Muscle of leg (tissue), 11 donors: Measurements from ENCODE around the gene GRPEL1. TPM values are rescaled to one million over a fixed set of nuclear protein-coding genes. Genes with fewer than 3 reads are reported as not detected.

ENCODE experiments used
- DNase-seq: peaks from one replicate; pipeline ENCODE4 v3.0.0; 2013
- H3K27ac ChIP-seq: one replicate; pipeline ENCODE4 v1.5.1; 2013; ENCODE audit warnings: mild to moderate bottlenecking, low read length, control low read depth
- H3K27me3 ChIP-seq: one replicate; pipeline ENCODE4 v1.6.1; 2013; ENCODE audit warnings: low read length; ENCODE audit not compliant: control insufficient read depth, insufficient read depth
- H3K36me3 ChIP-seq: one replicate; pipeline ENCODE4 v1.6.1; 2013; ENCODE audit warnings: low read length; ENCODE audit not compliant: control insufficient read depth, insufficient read depth
- H3K4me1 ChIP-seq: one replicate; pipeline ENCODE4 v1.6.1; 2013; ENCODE audit warnings: low read length; ENCODE audit not compliant: control insufficient read depth, insufficient read depth
- H3K4me3 ChIP-seq: one replicate; pipeline ENCODE4 v1.5.1; 2013; ENCODE audit warnings: low read length, control low read depth
- H3K9me3 ChIP-seq: replicated peaks from 2 replicates; pipeline ENCODE4 v1.6.1; 2013; ENCODE audit warnings: low read depth, low read length; ENCODE audit not compliant: control insufficient read depth
- WGBS: methylation state at CpG from one replicate; pipeline ENCODE4 v1.1.5; 2013; ENCODE audit warnings: missing lambda C conversion rate; ENCODE audit not compliant: insufficient coverage; 5-methylcytosine and 5-hydroxymethylcytosine counted together
- polyA plus RNA-seq, 8 donors: library from polyadenylated mRNA; unstranded; fragments of 120-200 nt; gene quantifications; one replicate each; pipeline versions ENCODE4 v1.2.1 to v1.2.3, GENCODE V29; 2013; ENCODE audit warnings: inconsistent platforms in 1 of 8, low replicate concordance in 1 of 8; ENCODE audit not compliant: insufficient read length in 8 of 8, insufficient read depth in 1 of 8
- total RNA-seq: library from RNA; stranded (reverse); fragments of 120-200 nt; gene quantifications from one replicate; pipeline ENCODE4 v1.2.4, GENCODE V29; 2013

The GRPEL1 gene
- total and polyA plus RNA-seq, 9 donors: 27.7 to 31.5 (median 30.0) TPM

GRCh38 chr4:7055990-7056325, 11.9 kb downstream of the GRPEL1 start:
- Histone ChIP-seq H3K4me1 (peaks cover 16% of the 10 kb centered on the region), H3K36me3 (peaks cover 51% of the 10 kb centered on the region), H3K9me3 (no peaks in the 10 kb centered on the region), H3K27me3 (no peaks in the 10 kb centered on the region), H3K4me3 (no peak overlapping the region), H3K27ac (no peak overlapping the region)
- no peak for DNase-seq
- WGBS: 83% methylated on average over 10 of the region's 10 CpGs

DNA sequence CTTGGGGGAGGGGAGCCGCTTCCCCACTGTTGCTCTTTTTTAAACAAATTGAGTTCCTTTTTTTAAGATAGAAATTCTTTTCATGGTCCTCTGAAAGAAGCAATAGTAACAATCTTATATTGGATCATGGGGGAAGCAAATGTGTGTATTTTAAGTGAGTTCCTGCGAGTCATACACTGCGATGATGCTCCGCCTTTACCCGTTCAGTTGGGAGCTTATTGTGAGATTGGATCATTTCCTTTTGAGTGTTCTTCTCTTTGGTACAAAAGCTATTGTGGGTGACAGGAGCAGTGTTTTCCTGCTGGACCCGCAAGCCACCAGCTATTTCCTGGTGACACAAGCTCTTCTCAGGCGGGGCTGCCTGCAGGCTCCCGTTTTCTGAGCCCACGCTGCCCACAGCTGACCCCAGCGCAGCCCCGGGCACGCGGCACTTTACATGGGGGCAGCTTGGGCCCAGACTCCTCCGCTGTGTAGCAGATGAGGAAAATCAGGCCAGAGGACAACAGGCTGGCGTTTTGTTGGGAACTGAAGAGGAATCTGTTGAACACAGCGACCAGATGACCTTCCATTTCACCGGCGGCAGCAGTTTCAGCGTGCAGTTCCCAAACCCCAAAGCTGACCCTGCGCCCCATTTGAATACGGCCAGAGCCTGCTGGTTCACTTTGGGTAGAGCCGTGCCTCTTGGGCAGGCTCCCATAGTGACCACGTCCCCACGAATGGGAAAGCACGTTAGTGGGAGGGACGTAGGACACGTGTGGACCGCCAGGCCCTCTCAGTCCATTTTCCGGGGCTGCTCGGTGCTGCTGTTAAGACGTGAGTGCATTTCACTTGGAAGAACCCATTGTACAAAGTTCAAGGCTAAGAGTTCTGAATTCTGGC, 12.5 kb downstream of the GRPEL1 start:
- no peak for DNase-seq
- peaks cover 19% of the 10 kb centered on the region for H3K4me1 ChIP-seq
- 92% methylated on average over 30 of the region's 31 CpGs for WGBS

DNA sequence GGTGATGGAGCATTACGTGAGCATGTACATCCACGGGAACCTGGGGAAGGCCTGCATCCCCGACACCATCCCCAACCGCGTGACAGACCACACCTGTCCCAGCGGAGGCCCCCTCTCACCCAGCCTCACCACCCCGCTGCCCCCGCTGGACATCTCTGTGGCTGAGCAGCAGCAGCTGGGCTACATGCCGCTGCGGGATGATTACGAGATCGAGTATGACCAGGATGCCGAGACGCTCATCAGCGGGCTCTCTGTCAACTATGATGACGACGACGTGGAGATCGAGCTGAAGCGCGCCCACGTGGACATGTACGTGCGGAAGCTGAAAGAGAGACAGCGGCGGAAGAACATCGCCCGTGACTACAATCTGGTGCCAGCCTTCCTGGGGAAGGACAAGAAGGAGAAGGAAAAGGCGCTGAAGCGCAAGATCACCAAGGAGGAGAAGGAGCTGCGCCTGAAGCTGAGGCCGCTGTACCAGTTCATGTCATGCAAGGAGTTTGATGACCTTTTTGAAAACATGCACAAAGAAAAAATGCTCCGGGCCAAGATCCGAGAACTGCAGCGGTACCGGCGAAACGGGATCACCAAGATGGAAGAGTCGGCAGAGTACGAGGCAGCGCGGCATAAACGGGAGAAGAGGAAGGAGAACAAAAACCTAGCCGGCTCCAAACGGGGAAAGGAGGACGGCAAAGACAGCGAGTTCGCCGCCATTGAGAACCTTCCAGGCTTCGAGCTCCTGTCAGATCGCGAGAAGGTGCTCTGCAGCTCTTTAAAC, 13.6 kb downstream of the GRPEL1 start:
- Histone ChIP-seq H3K27me3 (no peaks in the 10 kb centered on the region), H3K4me1 (peaks cover 23% of the 10 kb centered on the region), H3K36me3 (peaks cover 45% of the 10 kb centered on the region), H3K27ac (no peak overlapping the region), H3K4me3 (no peak overlapping the region), H3K9me3 (no peaks in the 10 kb centered on the region)
- DNase-seq: no peak
- WGBS: 94% methylated on average over 52 of the region's 52 CpGs

More for the DNA sequence above, 12.5 kb downstream of the GRPEL1 start:
- no peak overlapping the region for H3K27ac ChIP-seq
- peaks cover 50% of the 10 kb centered on the region for H3K36me3 ChIP-seq
- no peak overlapping the region for H3K4me3 ChIP-seq
- no peaks in the 10 kb centered on the region for H3K9me3 ChIP-seq
- no peaks in the 10 kb centered on the region for H3K27me3 ChIP-seq

- peak; percentile 44 for DNase-seq
- H3K4me1 ChIP-seq: peaks cover 25% of the 10 kb centered on the region
- H3K9me3 ChIP-seq: no peaks in the 10 kb centered on the region
- no peaks in the 10 kb centered on the region for H3K27me3 ChIP-seq
- 65% methylated on average over 14 of the region's 20 CpGs for WGBS
- peaks cover 48% of the 10 kb centered on the region for H3K36me3 ChIP-seq
- H3K4me3 ChIP-seq: no peak overlapping the region
- no peak overlapping the region for H3K27ac ChIP-seq
Measured at GRCh38 chr4:7052923-7053715, 14.7 kb downstream of the GRPEL1 start.

DNA sequence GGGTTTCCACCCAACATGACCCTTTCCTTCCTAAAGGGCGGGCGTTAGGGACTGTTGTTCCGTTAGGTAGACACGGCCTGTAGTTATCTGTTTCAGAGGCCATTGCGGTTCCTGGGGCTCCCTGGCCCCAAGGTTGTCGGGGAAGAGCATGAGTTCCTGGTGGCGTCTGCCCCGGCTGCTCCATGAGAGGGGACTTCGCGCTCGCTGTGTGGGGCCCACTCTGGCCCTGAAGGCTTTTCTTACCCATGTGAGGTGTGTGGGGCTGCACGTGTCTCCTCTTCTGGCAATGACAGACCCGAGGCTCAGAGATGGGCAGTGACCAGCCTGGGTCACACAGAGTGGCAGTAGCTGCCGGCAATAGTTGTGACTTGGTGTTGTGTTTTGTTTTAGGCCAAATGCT, 15.6 kb downstream of the GRPEL1 start:
- H3K4me1 ChIP-seq: peaks cover 33% of the 10 kb centered on the region
- H3K4me3 ChIP-seq: no peak overlapping the region
- no peak for DNase-seq
- H3K36me3 ChIP-seq: peaks cover 48% of the 10 kb centered on the region
- no peaks in the 10 kb centered on the region for H3K27me3 ChIP-seq
- WGBS: 71% methylated on average over 12 of the region's 14 CpGs
- no peak overlapping the region for H3K27ac ChIP-seq
- H3K9me3 ChIP-seq: no peaks in the 10 kb centered on the region

DNA sequence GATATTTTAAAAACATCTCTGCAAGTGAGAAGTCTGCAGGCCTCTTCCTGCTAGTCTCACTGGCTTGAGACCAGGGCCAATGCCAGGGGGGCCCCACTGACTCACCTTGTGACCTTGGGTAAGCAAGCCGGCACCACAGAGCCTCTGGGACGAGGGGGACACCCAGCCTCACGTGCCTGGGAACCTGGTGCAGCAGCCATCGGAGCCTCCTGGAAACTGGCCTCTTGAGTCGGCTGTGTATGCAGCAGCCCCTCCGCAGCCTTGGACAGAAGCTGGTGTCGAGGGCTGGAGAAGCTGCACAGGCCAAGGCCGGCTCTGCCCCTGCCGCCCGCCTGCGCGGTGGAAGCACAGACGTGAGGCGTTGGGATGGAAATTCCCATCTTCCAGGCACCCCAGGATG, 16.0 kb downstream of the GRPEL1 start:
- DNase-seq: no peak
- peaks cover 37% of the 10 kb centered on the region for H3K4me1 ChIP-seq
- WGBS: 83% methylated on average over 14 of the region's 14 CpGs
- H3K36me3 ChIP-seq: peaks cover 48% of the 10 kb centered on the region
- no peaks in the 10 kb centered on the region for H3K9me3 ChIP-seq
- H3K4me3 ChIP-seq: no peak overlapping the region
- H3K27me3 ChIP-seq: no peaks in the 10 kb centered on the region
- H3K27ac ChIP-seq: no peak overlapping the region

- no peak for DNase-seq
- no peaks in the 10 kb centered on the region for H3K27me3 ChIP-seq
- no peak overlapping the region for H3K4me3 ChIP-seq
- H3K9me3 ChIP-seq: no peaks in the 10 kb centered on the region
- peaks cover 45% of the 10 kb centered on the region for H3K36me3 ChIP-seq
- WGBS: 88% methylated on average over 10 of the region's 12 CpGs
- peaks cover 45% of the 10 kb centered on the region for H3K4me1 ChIP-seq
- no peak overlapping the region for H3K27ac ChIP-seq
Measured at GRCh38 chr4:7051144-7051495, 16.7 kb downstream of the GRPEL1 start.

DNA sequence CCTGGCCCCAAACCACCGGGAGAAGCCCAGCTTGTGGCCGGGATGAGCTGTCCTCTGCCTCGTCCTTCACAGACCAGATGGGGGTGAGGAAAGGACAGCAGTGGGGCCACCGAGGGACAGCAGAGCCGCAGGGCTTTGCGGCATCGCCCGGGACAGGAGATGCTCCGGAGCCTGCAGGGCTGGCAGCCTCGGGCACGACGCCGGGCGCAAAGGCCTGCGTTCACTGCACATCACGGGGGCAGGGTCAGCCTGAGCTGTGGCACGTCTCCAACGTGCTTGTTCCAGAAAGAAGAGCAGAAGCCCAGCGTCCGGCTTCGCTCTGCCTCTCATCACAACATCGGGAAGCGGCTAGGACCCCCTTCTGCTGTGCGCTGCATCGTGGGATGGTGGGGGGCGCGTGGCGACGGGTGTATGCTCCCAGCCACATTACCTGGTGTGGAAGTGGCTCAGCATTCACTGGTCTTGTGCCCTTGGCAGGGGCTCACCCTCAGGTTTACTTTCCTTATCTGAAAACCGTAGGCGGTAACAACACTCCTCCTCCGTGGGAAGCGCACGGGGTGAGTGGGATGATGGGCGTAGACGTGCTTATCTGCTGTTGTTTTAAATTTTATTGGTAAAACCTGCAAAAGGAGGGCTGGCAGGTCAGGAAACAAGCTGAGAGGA, 17.3 kb downstream of the GRPEL1 start:
- Histone ChIP-seq H3K9me3 (no peaks in the 10 kb centered on the region), H3K27me3 (no peaks in the 10 kb centered on the region), H3K27ac (no peak overlapping the region), H3K4me1 (peaks cover 50% of the 10 kb centered on the region), H3K4me3 (no peak overlapping the region), H3K36me3 (peaks cover 42% of the 10 kb centered on the region)
- DNase-seq: no peak
- WGBS: 87% methylated on average over 35 of the region's 36 CpGs

- no peaks in the 10 kb centered on the region for H3K9me3 ChIP-seq
- no peak overlapping the region for H3K4me3 ChIP-seq
- DNase-seq: no peak
- no peak overlapping the region for H3K27ac ChIP-seq
- peaks cover 37% of the 10 kb centered on the region for H3K36me3 ChIP-seq
- H3K4me1 ChIP-seq: peaks cover 58% of the 10 kb centered on the region
- no peaks in the 10 kb centered on the region for H3K27me3 ChIP-seq
- 88% methylated on average over 8 of the region's 11 CpGs for WGBS
Measured at GRCh38 chr4:7049739-7050138, 18.1 kb downstream of the GRPEL1 start.
